Fibroblast of the aortic adventitia (primary cell): ENCODE measurements around the gene INSM2. TPM values are rescaled to one million over a fixed set of nuclear protein-coding genes. Genes with fewer than 3 reads are reported as not detected.
A peak's percentile ranks its signal among the peaks of the same experiment; 100 is the strongest.

Experiments used
- DNase-seq: peaks from one replicate; pipeline ENCODE4 v3.0.0-alpha.2; 2010; ENCODE audit warnings: low read depth
- H3K4me3 ChIP-seq: 2 replicates; pipeline ENCODE4 v1.5.1; 2011; ENCODE audit warnings: low read depth, mild to moderate bottlenecking, control low read depth, low read length, moderate library complexity
- total RNA-seq: library from RNA; depleted of rRNA; stranded (reverse); fragments of >200 nt; gene quantifications from 2 replicates; pipeline ENCODE4 v1.2.3, GENCODE V29; 2012; ENCODE audit warnings: low replicate concordance
- TF ChIP-seq, protein P1 (sequence below): IDR thresholded peaks from 2 replicates; pipeline ENCODE4 v1.5.1; 2011; ENCODE audit warnings: mild to moderate bottlenecking, low read length, control low read depth, inconsistent platforms; ENCODE audit not compliant: insufficient read depth

Gene INSM2
- total RNA-seq, result not detected in 2 replicates

DNA sequence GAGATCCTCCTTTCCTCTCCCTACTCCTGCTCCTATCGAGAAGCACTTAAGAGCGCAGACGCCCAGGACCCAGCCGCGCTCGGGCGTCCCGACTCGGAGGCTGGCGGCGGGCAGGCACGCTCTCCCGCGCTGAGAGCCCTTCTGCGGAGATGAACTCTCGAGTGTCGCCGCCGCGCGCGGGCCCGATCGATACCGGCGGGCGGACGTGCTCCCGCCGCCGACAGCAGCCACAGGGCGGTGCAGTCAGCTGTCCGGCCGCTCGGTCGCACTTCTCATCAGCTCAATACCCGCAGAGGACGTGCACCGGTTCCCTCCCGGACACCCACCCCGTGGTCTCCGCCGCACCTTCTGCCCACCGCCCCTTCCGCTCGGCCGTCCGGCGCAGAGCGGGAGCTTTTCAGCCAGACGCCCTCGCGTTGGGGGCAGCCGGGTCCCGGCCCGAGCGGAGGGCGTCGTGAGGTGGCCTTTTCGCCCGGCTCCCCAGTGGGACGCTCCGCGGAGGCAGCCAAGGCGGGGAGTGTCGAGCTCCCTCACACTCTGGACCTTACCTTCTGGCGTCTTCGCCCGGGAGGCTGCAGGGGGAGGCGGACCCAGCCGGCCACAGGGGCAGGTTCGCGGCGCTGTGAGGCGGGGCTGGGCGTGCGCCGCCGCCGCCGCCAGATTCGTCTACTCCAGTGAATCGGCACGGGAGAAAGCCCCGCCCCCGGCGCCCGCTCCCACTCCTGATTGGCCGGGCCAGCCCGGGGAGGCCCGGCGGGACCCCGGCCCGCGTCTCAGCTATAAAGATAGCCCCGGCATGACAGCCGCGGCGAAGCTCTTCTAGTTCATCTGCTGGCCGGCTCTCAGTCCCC, at the start of gene INSM2:
INSM2 (plus strand) TSS at position 808 of the 851 bp plus-strand sequence. CDS start 89 bp downstream, outside the sequence.
- TF ChIP-seq, protein P1, sequence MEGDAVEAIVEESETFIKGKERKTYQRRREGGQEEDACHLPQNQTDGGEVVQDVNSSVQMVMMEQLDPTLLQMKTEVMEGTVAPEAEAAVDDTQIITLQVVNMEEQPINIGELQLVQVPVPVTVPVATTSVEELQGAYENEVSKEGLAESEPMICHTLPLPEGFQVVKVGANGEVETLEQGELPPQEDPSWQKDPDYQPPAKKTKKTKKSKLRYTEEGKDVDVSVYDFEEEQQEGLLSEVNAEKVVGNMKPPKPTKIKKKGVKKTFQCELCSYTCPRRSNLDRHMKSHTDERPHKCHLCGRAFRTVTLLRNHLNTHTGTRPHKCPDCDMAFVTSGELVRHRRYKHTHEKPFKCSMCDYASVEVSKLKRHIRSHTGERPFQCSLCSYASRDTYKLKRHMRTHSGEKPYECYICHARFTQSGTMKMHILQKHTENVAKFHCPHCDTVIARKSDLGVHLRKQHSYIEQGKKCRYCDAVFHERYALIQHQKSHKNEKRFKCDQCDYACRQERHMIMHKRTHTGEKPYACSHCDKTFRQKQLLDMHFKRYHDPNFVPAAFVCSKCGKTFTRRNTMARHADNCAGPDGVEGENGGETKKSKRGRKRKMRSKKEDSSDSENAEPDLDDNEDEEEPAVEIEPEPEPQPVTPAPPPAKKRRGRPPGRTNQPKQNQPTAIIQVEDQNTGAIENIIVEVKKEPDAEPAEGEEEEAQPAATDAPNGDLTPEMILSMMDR, result no peak
- peak; percentile 11 for DNase-seq
- peak within 1 kb of the TSS; percentile 68 for H3K4me3 ChIP-seq

DNA sequence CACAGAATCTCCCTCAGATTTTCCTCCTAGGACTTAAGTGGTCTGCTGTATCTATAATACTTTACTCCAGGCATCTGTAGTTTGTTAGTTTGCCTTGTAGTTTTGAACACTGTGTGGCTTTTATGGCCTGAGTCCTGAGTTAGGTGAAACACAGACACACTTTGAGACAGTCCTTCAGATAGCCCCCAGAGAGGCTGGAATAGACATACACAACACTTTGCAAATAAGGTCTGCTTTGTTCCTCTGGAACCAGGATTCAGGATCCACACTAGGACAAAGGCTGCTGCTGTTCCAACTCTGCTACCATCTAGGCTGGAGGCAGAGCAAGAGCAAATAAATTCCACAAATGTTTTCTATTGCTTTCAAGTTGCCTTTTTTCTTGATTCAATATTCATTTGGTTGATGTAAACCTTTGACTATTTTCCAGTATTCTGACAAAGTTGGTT, 41.4 kb upstream of the INSM2 start:
- no peak for DNase-seq

GRCh38 chr14:35495278-35495677, 38.7 kb upstream of the INSM2 start:
- DNase-seq, result no peak
- no peak overlapping the region for H3K4me3 ChIP-seq
- TF ChIP-seq, protein P1, result no peak

More for the DNA sequence above, 41.4 kb upstream of the INSM2 start:
- no peak overlapping the region for H3K4me3 ChIP-seq
- TF ChIP-seq, protein P1, result no peak

DNA sequence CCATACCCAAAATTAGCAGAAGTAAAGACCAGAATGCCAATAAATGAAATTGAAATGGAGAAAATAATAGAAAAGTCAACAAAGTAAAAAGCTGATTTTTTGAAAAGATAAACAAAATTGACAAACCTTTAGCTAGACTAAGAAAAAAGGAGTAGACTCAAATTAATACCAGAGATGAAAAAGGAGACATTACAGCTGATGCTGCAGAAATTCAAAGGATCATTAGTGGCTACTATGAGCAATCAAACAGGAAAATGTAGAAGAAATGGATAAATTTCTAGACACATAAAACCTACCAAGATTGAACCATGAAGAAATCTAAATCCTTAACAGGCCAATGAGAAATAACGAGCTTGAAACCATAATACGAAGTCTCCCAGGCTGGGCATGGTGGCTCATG, 34.8 kb upstream of the INSM2 start:
- no peak overlapping the region for H3K4me3 ChIP-seq
- TF ChIP-seq, protein P1, result no peak
- DNase-seq, result no peak

DNA sequence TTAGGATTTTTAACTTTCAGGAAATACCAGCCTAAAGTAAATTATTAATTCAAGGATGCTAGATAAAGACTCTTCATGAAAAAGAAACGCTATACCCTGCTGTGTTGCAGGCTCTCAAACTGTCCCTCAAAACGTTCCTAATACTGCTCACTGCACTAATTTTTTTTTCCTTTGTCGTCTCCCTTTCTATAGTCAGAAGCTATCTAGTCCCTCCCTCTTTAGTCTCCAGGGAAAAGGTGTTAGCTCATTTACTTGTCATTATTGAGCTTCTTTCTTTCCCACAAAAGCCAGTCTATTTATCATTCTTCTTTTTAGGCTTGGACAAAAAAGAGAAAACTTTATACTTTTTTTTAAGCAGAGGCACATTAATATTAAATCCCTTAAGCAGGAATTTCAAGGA, 30.3 kb upstream of the INSM2 start:
- no peak overlapping the region for H3K4me3 ChIP-seq
- no peak for DNase-seq
- TF ChIP-seq, protein P1, result no peak

- TF ChIP-seq, protein P1, result no peak
- H3K4me3 ChIP-seq, result no peak overlapping the region
- DNase-seq, result no peak
These were observed 29.7 kb upstream of the INSM2 start for GRCh38 chr14:35504260-35504659.
